HepG2 (cell line): ENCODE measurements around the gene GABARAPL2. TPM values are rescaled to one million over a fixed set of nuclear protein-coding genes. Genes with fewer than 3 reads are reported as not detected.
A peak's percentile ranks its signal among the peaks of the same experiment; 100 is the strongest.

Source experiments
- AGO2 ChIP-seq: fragments of 200-400 bp; formaldehyde crosslinking; optimal IDR thresholded peaks from 2 replicates; pipeline ENCODE3; 2017; ENCODE audit warnings: mild to moderate bottlenecking, low read depth, low read length, moderate library complexity
- ASH2L ChIP-seq: fragments of 300-600, 200-600 bp; sonication (generic); IDR thresholded peaks from 2 replicates; pipeline ENCODE4 v1.7.0; 2017; ENCODE audit warnings: low read depth, mild to moderate bottlenecking, moderate library complexity, mixed read lengths, low read length; ENCODE audit not compliant: insufficient read length
- BORCS8-MEF2B ChIP-seq: sonication (generic); formaldehyde crosslinking; IDR thresholded peaks from 2 replicates; pipeline ENCODE4 v1.8.0; 2022; ENCODE audit warnings: mild to moderate bottlenecking, missing genetic modification reagents
- CEBPG ChIP-seq: IDR thresholded peaks from 2 replicates; pipeline ENCODE4 v1.6.1; 2016
- DNMT3B ChIP-seq: conservative IDR thresholded peaks from 2 replicates; pipeline ENCODE4 v1.6.1; 2016; ENCODE audit warnings: missing biosample characterization, control low read depth
- HOXA5 ChIP-seq: sonication (generic); formaldehyde crosslinking; IDR thresholded peaks from 2 replicates; pipeline ENCODE4 v1.4.0; 2020; ENCODE audit warnings: missing genetic modification reagents
- KLF13 ChIP-seq: sonication (generic); formaldehyde crosslinking; IDR thresholded peaks from 2 replicates; pipeline ENCODE4 v1.4.0; 2020; ENCODE audit warnings: mild to moderate bottlenecking, missing genetic modification reagents
- KMT2B ChIP-seq: IDR thresholded peaks from 2 replicates; pipeline ENCODE4 v1.6.1; 2016; ENCODE audit warnings: missing genetic modification reagents, missing compliant biosample characterization
- PHF5A ChIP-seq: IDR thresholded peaks from one replicate; pipeline ENCODE4 v1.6.1; 2018; ENCODE audit warnings: low read depth, missing genetic modification reagents; ENCODE audit not compliant: unreplicated experiment
- SALL1 ChIP-seq: sonication (generic); formaldehyde crosslinking; IDR thresholded peaks from 2 replicates; pipeline ENCODE4 v1.8.0; 2022; ENCODE audit warnings: mild to moderate bottlenecking, missing genetic modification reagents
- TEAD2 ChIP-seq: sonication (generic); formaldehyde crosslinking; IDR thresholded peaks from 2 replicates; pipeline ENCODE4 v1.9.0; 2021; ENCODE audit warnings: missing genetic modification reagents
- ZNF205 ChIP-seq: IDR thresholded peaks from 2 replicates; pipeline ENCODE4 v1.6.1; 2018; ENCODE audit warnings: missing biosample characterization, missing genetic modification reagents
- ZNF224 ChIP-seq: sonication (generic); formaldehyde crosslinking; IDR thresholded peaks from 2 replicates; pipeline ENCODE4 v1.5.0; 2020; ENCODE audit warnings: mild to moderate bottlenecking, missing genetic modification reagents
- ZNF468 ChIP-seq: sonication (generic); formaldehyde crosslinking; IDR thresholded peaks from 2 replicates; pipeline ENCODE4 v1.8.0; 2022; ENCODE audit warnings: mild to moderate bottlenecking, moderate library complexity, missing genetic modification reagents
- ZNF562 ChIP-seq: sonication (generic); formaldehyde crosslinking; IDR thresholded peaks from 2 replicates; pipeline ENCODE4 v1.8.0; 2022; ENCODE audit warnings: missing genetic modification reagents, borderline replicate concordance
- ZNF564 ChIP-seq: sonication (generic); formaldehyde crosslinking; IDR thresholded peaks from 2 replicates; pipeline ENCODE4 v1.8.1; 2023; ENCODE audit warnings: mild to moderate bottlenecking, missing genetic modification reagents
- ZNF577 ChIP-seq: sonication (generic); formaldehyde crosslinking; IDR thresholded peaks from 2 replicates; pipeline ENCODE4 v1.4.0; 2020; ENCODE audit warnings: mild to moderate bottlenecking, low read depth, missing genetic modification reagents, borderline replicate concordance
- polyA plus RNA-seq, 8 experiments: library from polyadenylated mRNA; depleted of rRNA in 3 of 8; stranded (reverse) in 7 of 8; unstranded in 1 of 8; fragments of >200 nt; fragmentation: Illumina TruSeq in 4 of 8; extraction: Trizol in 4 of 8; gene quantifications; 2 replicates each; pipeline versions ENCODE4 v1.2.1 to v1.2.3, GENCODE V29; 2011 to 2016; ENCODE audit warnings: low read depth in 4 of 8, missing spikeins in 1 of 8, mixed read lengths in 1 of 8; ENCODE audit not compliant: insufficient read depth in 1 of 8
- total RNA-seq, 5 experiments: library from RNA; depleted of rRNA; stranded (reverse); fragments of >200 nt; fragmentation: Illumina TruSeq; extraction: Trizol; gene quantifications; 2 replicates each; pipeline ENCODE4 v1.2.3, GENCODE V29; 2016; ENCODE audit warnings: low read depth in 1 of 5
- TF ChIP-seq, protein P1 (sequence below): sonication (generic); formaldehyde crosslinking; IDR thresholded peaks from 2 replicates; pipeline ENCODE4 v1.4.0; 2020; ENCODE audit warnings: missing genetic modification reagents
- TF ChIP-seq, protein P2 (sequence below): sonication (generic); formaldehyde crosslinking; IDR thresholded peaks from 2 replicates; pipeline ENCODE4 v1.8.0; 2022; ENCODE audit warnings: mild to moderate bottlenecking, missing genetic modification reagents
- TF ChIP-seq, protein P3 (sequence below): sonication (generic); formaldehyde crosslinking; IDR thresholded peaks from 2 replicates; pipeline ENCODE4 v1.4.0; 2020; ENCODE audit warnings: missing genetic modification reagents, borderline replicate concordance
- TF ChIP-seq, protein P4 (sequence below): sonication (generic); formaldehyde crosslinking; IDR thresholded peaks from 2 replicates; pipeline ENCODE4 v1.5.1; 2020; ENCODE audit warnings: missing genetic modification reagents, mild to moderate bottlenecking, borderline replicate concordance
- TF ChIP-seq, protein P5 (sequence below): sonication (generic); formaldehyde crosslinking; IDR thresholded peaks from 2 replicates; pipeline ENCODE4 v1.5.1; 2020; ENCODE audit warnings: missing genetic modification reagents, mild to moderate bottlenecking, borderline replicate concordance

The GABARAPL2 gene
- total and polyA plus RNA-seq, 2 of the 13 experiments (the other 11 are each of a cell fraction or from before 2014, with no cell fraction given): 76.4 to 83.0 TPM

DNA sequence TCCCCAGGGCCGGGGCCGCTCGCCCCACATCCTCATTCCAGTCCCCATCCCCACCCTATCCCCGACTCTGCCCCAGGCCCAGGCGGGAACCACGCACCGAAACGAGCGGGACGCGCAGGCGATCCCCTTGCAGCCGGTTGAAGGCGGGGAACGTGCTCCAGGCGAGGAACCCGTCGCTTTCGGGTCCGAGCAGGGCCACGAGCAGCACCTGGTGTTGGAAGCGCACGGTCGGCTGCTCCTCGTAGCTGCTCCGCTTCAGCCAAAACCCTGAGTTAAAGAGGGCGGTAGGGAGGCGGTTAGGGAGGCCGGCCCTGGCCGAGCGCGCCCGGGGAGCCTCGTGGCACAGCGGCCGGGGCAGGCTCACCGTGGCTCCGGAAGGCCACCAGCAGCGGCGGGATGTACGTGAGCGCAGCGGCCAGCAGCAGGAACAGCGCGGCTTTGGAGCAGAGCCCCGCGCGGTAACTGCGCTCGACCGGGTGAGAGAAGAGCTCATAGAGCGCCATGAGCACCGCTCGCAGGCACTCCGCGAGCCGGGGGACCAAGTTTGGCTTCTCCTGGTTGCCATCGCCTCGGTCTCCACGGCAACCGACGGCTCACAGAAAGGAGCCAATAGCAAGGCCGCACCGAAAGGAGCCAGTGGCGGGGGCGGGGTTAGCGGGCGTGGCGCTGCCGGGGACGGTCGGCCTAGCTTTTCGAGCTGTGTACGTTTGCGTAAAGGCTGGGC, 10.3 kb upstream of the GABARAPL2 start, which contains the start of gene TMEM231 (continued):
- TF ChIP-seq ZNF564 (CRISPR knock-in tag) (peak; percentile 82; the same call in 1 of the 2 replicates), ZNF577 (CRISPR knock-in tag) (0 out of 2 replicates have a peak, but pooled peaks have one; percentile 83), KLF13 (CRISPR knock-in tag) (peak; percentile 2; the same call in 1 of the 2 replicates), DNMT3B (CRISPR knock-in tag) (no peak), ASH2L (peak; percentile 76), ZNF468 (CRISPR knock-in tag) (0 out of 2 replicates have a peak, but pooled peaks have one; percentile 43), ZNF224 (CRISPR knock-in tag) (peak; percentile 39; the same call in 1 of the 2 replicates), ZNF562 (CRISPR knock-in tag) (no peak), BORCS8-MEF2B (CRISPR knock-in tag) (0 out of 2 replicates have a peak, but pooled peaks have one; percentile 18), KMT2B (CRISPR knock-in tag) (peak; percentile 38; the same call in 1 of the 2 replicates), AGO2 (peak; percentile 61), HOXA5 (CRISPR knock-in tag) (peak; percentile 67; the same call in 1 of the 2 replicates), PHF5A (CRISPR knock-in tag) (no peak), ZNF205 (CRISPR knock-in tag) (0 out of 2 replicates have a peak, but pooled peaks have one; percentile 72), TEAD2 (CRISPR knock-in tag) (no peak), SALL1 (CRISPR knock-in tag) (peak; percentile 81), CEBPG (CRISPR knock-in tag) (peak; percentile 35; the same call in 1 of the 2 replicates)
- TF ChIP-seq, protein P1, sequence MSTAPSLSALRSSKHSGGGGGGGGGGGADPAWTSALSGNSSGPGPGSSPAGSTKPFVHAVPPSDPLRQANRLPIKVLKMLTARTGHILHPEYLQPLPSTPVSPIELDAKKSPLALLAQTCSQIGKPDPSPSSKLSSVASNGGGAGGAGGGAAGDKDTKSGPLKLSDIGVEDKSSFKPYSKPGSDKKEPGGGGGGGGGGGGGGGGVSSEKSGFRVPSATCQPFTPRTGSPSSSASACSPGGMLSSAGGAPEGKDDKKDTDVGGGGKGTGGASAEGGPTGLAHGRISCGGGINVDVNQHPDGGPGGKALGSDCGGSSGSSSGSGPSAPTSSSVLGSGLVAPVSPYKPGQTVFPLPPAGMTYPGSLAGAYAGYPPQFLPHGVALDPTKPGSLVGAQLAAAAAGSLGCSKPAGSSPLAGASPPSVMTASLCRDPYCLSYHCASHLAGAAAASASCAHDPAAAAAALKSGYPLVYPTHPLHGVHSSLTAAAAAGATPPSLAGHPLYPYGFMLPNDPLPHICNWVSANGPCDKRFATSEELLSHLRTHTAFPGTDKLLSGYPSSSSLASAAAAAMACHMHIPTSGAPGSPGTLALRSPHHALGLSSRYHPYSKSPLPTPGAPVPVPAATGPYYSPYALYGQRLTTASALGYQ (CRISPR knock-in tag): no peak
- TF ChIP-seq, protein P2, sequence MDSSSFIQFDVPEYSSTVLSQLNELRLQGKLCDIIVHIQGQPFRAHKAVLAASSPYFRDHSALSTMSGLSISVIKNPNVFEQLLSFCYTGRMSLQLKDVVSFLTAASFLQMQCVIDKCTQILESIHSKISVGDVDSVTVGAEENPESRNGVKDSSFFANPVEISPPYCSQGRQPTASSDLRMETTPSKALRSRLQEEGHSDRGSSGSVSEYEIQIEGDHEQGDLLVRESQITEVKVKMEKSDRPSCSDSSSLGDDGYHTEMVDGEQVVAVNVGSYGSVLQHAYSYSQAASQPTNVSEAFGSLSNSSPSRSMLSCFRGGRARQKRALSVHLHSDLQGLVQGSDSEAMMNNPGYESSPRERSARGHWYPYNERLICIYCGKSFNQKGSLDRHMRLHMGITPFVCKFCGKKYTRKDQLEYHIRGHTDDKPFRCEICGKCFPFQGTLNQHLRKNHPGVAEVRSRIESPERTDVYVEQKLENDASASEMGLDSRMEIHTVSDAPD (CRISPR knock-in tag): no peak; the same call in 1 of the 2 replicates
- TF ChIP-seq, protein P3, sequence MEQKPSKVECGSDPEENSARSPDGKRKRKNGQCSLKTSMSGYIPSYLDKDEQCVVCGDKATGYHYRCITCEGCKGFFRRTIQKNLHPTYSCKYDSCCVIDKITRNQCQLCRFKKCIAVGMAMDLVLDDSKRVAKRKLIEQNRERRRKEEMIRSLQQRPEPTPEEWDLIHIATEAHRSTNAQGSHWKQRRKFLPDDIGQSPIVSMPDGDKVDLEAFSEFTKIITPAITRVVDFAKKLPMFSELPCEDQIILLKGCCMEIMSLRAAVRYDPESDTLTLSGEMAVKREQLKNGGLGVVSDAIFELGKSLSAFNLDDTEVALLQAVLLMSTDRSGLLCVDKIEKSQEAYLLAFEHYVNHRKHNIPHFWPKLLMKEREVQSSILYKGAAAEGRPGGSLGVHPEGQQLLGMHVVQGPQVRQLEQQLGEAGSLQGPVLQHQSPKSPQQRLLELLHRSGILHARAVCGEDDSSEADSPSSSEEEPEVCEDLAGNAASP: 0 out of 2 replicates have a peak, but pooled peaks have one; percentile 7
- TF ChIP-seq, protein P4, sequence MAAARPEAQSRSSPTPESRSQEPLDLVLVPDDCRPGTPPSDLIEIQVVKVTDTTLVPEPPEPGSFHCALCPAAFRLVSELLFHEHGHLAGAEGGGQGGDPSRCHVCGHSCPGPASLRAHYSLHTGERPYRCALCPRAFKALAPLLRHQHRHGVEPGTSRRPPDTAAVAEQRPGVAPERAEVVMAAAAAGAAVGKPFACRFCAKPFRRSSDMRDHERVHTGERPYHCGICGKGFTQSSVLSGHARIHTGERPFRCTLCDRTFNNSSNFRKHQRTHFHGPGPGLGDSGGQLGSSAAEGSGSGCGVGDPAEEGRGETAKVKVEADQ (CRISPR knock-in tag): 0 out of 2 replicates have a peak, but pooled peaks have one; percentile 73
- TF ChIP-seq, protein P5, sequence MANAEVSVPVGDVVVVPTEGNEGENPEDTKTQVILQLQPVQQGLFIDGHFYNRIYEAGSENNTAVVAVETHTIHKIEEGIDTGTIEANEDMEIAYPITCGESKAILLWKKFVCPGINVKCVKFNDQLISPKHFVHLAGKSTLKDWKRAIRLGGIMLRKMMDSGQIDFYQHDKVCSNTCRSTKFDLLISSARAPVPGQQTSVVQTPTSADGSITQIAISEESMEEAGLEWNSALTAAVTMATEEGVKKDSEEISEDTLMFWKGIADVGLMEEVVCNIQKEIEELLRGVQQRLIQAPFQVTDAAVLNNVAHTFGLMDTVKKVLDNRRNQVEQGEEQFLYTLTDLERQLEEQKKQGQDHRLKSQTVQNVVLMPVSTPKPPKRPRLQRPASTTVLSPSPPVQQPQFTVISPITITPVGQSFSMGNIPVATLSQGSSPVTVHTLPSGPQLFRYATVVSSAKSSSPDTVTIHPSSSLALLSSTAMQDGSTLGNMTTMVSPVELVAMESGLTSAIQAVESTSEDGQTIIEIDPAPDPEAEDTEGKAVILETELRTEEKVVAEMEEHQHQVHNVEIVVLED: peak; percentile 67
